Kidney (tissue), 14 donors: ENCODE results near the gene MRNIP. TPM values are rescaled to one million over a fixed set of nuclear protein-coding genes. Genes with fewer than 3 reads are reported as not detected.
A peak's percentile ranks its signal among the peaks of the same experiment; 100 is the strongest.

ENCODE experiments used
- DNase-seq, 5 donors: peaks; one replicate each; pipeline ENCODE4 v3.0.0-alpha.2; 2013 to 2020
- FAIRE-seq: peaks from 2 replicates; lab custom pipeline; 2012; peaks lifted over from hg19 to GRCh38; lab: Jason Lieb, UNC
- H3K27ac ChIP-seq, 2 donors: one replicate each; pipeline ENCODE4 v1.7.0; 2013; ENCODE audit warnings: low read depth in 2 of 2, low read length in 2 of 2, inconsistent platforms in 1 of 2
- H3K27me3 ChIP-seq: one replicate; pipeline ENCODE4 v1.7.1; 2013; ENCODE audit warnings: low read length, inconsistent platforms; ENCODE audit not compliant: control insufficient read depth, insufficient read depth
- H3K36me3 ChIP-seq, 3 donors: one replicate each; pipeline versions ENCODE4 v1.7.0 to v1.7.1; 2013; ENCODE audit warnings: low read length in 3 of 3, control low read depth in 1 of 3, inconsistent platforms in 1 of 3; ENCODE audit not compliant: insufficient read depth in 3 of 3, control insufficient read depth in 2 of 3
- H3K4me1 ChIP-seq, 3 donors: one replicate each; pipeline versions ENCODE4 v1.7.0 to v1.7.1; 2013; ENCODE audit warnings: low read length in 3 of 3, inconsistent platforms in 1 of 3, low read depth in 1 of 3; ENCODE audit not compliant: control insufficient read depth in 2 of 3, insufficient read depth in 2 of 3
- H3K4me3 ChIP-seq, 3 donors: one replicate each; pipeline versions ENCODE4 v1.7.0 to v1.8.1; 2013; ENCODE audit warnings: low read length in 3 of 3, control low read depth in 1 of 3, inconsistent platforms in 1 of 3
- H3K9ac ChIP-seq, 3 donors: one replicate each; pipeline versions ENCODE4 v1.7.0 to v1.7.1; 2013; ENCODE audit warnings: low read length in 3 of 3, control low read depth in 1 of 3, inconsistent platforms in 1 of 3
- H3K9me3 ChIP-seq, 3 donors: one replicate each; pipeline versions ENCODE4 v1.7.0 to v1.7.1; 2013; ENCODE audit warnings: low read length in 3 of 3, control low read depth in 1 of 3, inconsistent platforms in 1 of 3; ENCODE audit not compliant: control insufficient read depth in 2 of 3, insufficient read depth in 1 of 3
- intact Hi-C: fragments of 100-400 bp; cut with DNase I; formaldehyde crosslinking; loops from one replicate; pipeline ENCODE4 v1.11.1; 2022
- polyA plus RNA-seq: library from polyadenylated mRNA; stranded (reverse); fragments of 350-450 nt; fragmentation: Illumina TruSeq; extraction: RNeasy Lipid Tissue Mini Kit (QIAGEN cat#74804); gene quantifications from one replicate; pipeline ENCODE4 v1.2.3, GENCODE V29; 2014; ENCODE audit warnings: low read depth, low replicate concordance; ENCODE audit not compliant: insufficient read depth
- total RNA-seq: library from RNA; stranded (reverse); fragmentation: NEBNext Ultra II Directional; extraction: Animal tissue kit (Norgen Biotek cat#: 25700); gene quantifications from one replicate; pipeline ENCODE4 v1.2.1, GENCODE V29; 2021
- TF ChIP-seq, protein P1 (sequence below): IDR thresholded peaks from 3 replicates; pipeline ENCODE4 v1.5.1; 2012; ENCODE audit warnings: mild to moderate bottlenecking, moderate library complexity, borderline replicate concordance; ENCODE audit not compliant: insufficient read depth; ENCODE audit errors: extremely low read depth
- donor health status: control.
- donor health status: control.
- donor health status: control.
- donor health status: control.
- donor health status: control.
- donor health status: DM: yes; HTN: yes; CAD: no.
- donor health status: Normal renal cell carcinoma (clear cell type).

MRNIP gene
- total and polyA plus RNA-seq, 2 donors from 2014 or later, result 25.3 to 36.6 TPM

- FAIRE-seq (no peak), DNase-seq (peak in 1 of 5 donors; percentile 76)
- Histone ChIP-seq H3K9ac (peak overlapping the region in 1 of 3 donors; percentile 99), H3K36me3 (peaks cover 3 to 40% (median 21%) of the 10 kb centered on the region in 3 donors), H3K27ac (peak overlapping the region; percentile 25 to 100), H3K4me1 (peaks cover 0 to 54% (median 53%) of the 10 kb centered on the region in 3 donors), H3K9me3 (no peaks in the 10 kb centered on the region), H3K4me3 (peak overlapping the region in 2 of 3 donors; percentile 77 to 84), H3K27me3 (no peaks in the 10 kb centered on the region)
- TF ChIP-seq, protein P1, sequence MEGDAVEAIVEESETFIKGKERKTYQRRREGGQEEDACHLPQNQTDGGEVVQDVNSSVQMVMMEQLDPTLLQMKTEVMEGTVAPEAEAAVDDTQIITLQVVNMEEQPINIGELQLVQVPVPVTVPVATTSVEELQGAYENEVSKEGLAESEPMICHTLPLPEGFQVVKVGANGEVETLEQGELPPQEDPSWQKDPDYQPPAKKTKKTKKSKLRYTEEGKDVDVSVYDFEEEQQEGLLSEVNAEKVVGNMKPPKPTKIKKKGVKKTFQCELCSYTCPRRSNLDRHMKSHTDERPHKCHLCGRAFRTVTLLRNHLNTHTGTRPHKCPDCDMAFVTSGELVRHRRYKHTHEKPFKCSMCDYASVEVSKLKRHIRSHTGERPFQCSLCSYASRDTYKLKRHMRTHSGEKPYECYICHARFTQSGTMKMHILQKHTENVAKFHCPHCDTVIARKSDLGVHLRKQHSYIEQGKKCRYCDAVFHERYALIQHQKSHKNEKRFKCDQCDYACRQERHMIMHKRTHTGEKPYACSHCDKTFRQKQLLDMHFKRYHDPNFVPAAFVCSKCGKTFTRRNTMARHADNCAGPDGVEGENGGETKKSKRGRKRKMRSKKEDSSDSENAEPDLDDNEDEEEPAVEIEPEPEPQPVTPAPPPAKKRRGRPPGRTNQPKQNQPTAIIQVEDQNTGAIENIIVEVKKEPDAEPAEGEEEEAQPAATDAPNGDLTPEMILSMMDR, result peak; percentile 2
- intact Hi-C loops, result no loop called here
These were observed 36.1 kb downstream of the MRNIP start for GRCh38 chr5:179822444-179822990.

GRCh38 chr5:179822059-179822432 is 36.6 kb downstream of the MRNIP start:
- peaks cover 0 to 54% (median 53%) of the 10 kb centered on the region in 3 donors for H3K4me1 ChIP-seq
- TF ChIP-seq, protein P1, result no peak
- peak overlapping the region; percentile 77 to 93 (median 84) for H3K4me3 ChIP-seq
- peaks cover 3 to 36% (median 21%) of the 10 kb centered on the region in 3 donors for H3K36me3 ChIP-seq
- peak overlapping the region; percentile 59 to 99 (median 85) for H3K9ac ChIP-seq
- intact Hi-C loops, result no loop called here
- peak overlapping the region; percentile 99 to 100 for H3K27ac ChIP-seq
- no peak for FAIRE-seq
- no peaks in the 10 kb centered on the region for H3K9me3 ChIP-seq
- no peak for DNase-seq
- no peaks in the 10 kb centered on the region for H3K27me3 ChIP-seq

GRCh38 chr5:179821298-179822058 is 37.1 kb downstream of the MRNIP start:
- peak; percentile 17 for FAIRE-seq
- peaks cover 0 to 55% (median 53%) of the 10 kb centered on the region in 3 donors for H3K4me1 ChIP-seq

More at GRCh38 chr5:179821298-179822058, 37.1 kb downstream of the MRNIP start:
- peak overlapping the region; percentile 85 to 99 (median 93) for H3K9ac ChIP-seq
- DNase-seq, result peak; percentile 93 to 99 (median 95)
- intact Hi-C loops, result no loop called here
- TF ChIP-seq, protein P1, result no peak
- no peaks in the 10 kb centered on the region for H3K9me3 ChIP-seq
- H3K27me3 ChIP-seq, result no peaks in the 10 kb centered on the region
- H3K4me3 ChIP-seq, result peak overlapping the region; percentile 77 to 93 (median 84)
- peaks cover 3 to 31% (median 17%) of the 10 kb centered on the region in 3 donors for H3K36me3 ChIP-seq
- H3K27ac ChIP-seq, result peak overlapping the region; percentile 99 to 100
